ENCODE measurements around the gene KLHDC7A. TPM values are rescaled to one million over a fixed set of nuclear protein-coding genes. Genes with fewer than 3 reads are reported as not detected.
"Not testable (repeated sequence)": the region's sequence is repeated elsewhere in the genome, so short reads cannot be mapped to it uniquely, and the experiment has no call there.

The KLHDC7A gene
- 0.15 TPM in 1 of 2 replicates, not detected in the other for total RNA-seq

DNA sequence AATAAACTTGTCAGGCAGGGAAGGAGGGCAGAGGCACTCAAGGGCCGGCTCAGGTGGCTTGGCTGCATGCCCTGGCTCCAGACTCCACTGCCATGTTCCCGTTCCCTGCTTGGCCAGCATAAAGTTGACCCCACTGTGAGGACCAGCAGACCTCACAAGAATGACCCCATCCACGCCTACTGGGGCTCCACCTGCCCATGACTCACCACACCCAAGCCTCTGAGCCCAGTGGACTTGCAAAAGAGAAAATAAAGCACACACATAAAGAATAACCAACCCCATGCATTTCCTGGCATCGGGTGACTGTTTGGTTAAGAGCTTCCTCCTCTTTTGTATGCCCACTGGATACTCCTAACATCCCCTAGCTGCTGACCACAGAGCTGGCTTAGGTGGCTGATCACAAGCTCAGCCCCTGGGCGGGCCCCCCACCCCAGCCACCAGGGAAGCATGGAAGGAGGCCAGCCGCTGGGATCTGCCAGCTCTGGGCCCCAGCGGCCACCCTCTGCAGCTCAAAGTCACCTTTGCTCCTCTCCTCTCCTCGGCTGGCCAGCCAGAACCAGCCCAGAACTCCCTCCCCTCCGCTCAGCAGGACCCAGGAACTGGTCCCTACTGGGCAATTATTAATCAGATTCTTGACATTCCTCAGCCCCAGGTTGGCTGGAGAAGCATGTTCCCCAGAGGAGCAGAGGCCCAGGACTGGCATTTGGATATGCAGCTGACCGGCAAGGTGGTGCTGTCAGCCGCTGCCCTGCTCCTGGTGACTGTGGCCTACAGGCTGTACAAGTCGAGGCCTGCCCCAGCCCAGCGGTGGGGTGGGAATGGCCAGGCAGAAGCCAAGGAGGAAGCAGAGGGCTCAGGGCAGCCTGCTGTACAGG, at the start of gene KLHDC7A:
KLHDC7A (plus strand) TSS at position 616 of the 875 bp plus-strand sequence; CDS start at position 668, 52 bp downstream.
- no peak for DNase-seq (ENCODE audit: extremely low read depth, low read depth, low spot score)

DNA sequence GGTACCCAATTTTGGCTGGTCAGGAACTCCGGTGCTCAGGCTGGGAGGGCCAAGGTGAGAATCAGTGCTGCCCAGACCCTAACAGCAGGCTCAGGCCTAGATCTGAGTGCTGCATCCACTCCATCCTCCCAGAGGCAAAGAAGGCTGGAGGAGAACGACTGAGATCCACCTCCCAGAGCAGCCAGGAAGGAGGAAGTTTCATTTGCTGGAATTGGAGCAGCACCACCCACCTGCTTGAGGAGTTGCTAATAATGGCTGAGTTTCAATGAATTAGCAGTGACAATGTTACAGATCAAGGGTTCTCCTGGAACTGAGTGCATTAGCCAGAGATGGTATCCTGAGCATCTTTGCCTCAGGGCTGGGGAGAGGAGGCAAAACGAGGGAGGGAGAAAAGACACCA, 46.7 kb upstream of the KLHDC7A start:
- DNase-seq (ENCODE audit: extremely low read depth, low read depth, low spot score), result no peak

DNA sequence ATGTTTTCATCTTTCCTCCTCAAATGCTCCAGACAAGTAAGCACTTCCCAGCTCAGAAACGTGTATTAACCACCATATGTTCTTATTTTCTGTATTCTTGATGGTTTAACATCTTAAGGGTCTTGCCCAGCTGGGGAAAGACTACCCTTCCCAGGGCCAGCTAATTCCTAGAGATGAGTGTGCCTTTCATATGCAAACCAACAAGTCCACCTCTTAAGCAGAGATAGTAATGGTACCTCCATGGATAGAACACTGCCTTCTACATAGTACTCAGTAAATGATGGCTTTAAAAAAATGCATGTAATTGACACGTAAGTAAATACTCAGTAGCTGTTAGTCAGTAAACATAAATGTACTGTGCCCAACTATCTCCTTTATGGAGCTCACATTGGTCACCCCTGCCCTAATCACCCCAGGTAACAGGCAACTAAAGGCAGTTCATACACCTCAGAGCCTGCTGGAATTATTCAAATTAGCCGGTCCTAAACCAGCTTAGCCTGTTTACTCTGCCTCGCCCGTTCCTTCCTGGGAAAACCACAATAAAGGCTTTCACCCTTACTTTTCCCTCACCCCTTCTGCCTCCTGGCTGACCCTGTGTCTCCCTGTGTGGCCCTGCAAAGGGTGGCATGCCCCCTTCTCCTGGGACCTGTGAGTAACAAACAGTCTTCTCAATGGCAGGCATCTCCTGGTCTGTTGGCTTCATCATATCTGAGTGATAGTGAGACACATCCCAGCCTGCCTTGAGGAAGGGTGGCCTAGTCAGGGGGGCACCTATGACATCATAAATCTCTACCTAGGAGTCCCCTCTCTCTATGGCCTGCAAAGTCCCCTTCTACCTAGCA, 40.1 kb upstream of the KLHDC7A start:
- DNase-seq (ENCODE audit: extremely low read depth, low read depth, low spot score), result no peak

DNA sequence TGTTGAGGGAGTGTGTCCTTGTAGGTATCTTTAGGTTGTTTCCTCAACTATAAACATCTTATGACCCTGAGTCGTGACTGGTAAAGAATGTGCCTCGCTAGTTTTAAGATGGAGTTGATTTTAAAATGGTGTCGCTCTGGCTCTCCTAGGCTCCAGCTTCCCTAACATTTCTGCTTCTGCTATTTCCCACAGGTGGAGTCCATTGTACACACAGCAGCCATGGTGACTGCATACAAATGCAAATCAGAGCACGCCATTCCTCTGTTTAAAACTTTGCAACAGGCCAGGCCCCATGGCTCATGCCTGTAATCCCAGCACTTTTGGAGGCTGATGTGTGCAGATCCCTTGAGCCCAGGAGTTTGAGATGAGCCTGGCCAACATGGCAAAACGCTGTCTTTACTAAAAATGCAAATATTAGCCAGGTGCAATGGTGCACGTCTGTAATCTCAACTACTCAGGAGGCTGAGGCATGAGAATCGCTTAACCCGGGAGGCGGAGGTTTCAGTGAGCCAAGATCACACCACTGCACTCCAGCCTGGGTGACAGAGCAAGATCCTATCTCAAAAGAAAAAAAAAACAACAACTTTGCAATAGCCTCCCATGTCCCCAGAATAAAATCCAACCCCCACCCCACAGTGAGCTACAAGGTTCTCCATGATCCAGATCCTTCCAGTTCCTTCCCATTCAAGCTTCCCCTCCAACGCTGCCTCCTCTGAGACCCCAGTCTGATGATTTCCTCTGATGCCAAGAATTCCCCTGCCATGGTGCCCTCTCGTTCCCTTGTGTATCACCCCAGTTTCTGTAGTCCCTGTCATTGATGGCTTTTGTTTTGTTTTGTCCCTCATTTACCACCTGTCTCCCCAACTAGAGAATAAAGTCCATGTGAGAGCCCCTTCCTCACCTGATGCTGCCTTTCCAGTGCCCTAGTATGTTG, 36.9 kb upstream of the KLHDC7A start:
- DNase-seq (ENCODE audit: extremely low read depth, low read depth, low spot score), result no peak

DNA sequence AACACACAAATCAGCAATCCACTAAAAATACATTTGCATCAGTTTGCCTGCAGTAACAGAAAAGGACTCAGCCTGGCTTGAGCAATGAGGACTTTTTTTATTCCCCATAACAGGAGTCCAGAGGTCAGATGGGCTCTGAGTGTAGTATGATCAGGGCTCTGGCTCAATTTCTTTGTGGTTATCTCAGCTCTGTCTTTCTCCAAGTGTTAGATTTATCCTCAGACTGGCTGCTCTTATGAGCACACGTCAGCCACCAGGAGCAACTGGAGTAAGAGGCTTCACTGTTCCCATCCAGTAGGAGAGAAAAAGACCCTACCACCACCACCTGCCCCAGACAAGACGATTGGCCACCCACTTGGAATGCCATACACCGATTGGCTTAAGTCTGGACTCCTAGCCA, 36.2 kb upstream of the KLHDC7A start:
- no peak for DNase-seq (ENCODE audit: extremely low read depth, low read depth, low spot score)

DNA sequence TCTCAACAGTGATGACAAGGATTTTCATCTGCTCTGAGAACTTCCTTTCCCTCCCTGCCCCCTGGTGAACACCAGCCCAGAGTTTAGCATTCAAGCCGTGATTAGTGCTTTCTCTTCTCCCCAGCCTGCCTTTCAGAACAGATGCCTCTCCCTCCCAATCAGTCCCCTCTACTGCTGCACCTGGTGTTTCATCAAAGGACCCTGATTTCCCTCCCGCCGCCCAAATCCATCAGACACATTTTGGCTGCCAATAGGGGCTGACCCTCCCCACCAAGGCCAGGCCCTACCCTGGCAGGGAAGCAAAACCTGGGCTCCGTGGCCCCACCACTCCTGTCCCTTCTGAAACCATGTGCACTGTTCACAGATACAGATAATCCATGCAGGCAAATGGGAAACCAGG, 34.0 kb upstream of the KLHDC7A start:
- no peak for DNase-seq (ENCODE audit: extremely low read depth, low read depth, low spot score)

DNA sequence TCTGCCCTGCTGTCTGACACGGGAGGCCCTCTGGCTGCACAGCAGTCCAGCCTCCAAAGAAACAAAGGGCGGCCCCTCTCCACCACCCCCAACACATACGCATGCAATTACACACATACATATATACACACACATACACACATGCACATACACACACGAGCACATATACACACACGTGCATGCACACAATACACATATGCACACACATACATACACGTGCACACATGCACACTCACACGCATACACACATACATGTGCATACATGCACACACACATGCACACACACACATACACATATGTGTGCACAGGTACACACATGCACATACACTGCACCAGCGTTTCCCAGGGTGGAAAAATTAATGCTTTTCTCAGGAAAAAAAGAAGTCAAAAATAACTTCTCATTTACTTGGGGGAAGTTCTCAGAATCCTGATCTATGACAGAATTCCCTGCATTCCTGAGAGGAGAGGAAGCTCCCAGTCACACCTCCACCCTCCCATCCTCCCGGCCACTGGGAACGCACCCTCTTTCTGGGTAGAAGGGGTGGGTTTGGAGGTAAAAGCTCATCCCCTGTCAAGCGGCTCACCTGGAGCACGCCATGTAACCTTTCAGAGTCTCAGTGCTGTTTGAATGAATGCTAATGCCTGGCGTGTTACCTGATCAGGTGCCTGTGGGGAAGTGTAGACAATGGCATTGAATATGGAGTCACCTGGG, 33.1 kb upstream of the KLHDC7A start:
- DNase-seq (ENCODE audit: extremely low read depth, low read depth, low spot score), result no peak

DNA sequence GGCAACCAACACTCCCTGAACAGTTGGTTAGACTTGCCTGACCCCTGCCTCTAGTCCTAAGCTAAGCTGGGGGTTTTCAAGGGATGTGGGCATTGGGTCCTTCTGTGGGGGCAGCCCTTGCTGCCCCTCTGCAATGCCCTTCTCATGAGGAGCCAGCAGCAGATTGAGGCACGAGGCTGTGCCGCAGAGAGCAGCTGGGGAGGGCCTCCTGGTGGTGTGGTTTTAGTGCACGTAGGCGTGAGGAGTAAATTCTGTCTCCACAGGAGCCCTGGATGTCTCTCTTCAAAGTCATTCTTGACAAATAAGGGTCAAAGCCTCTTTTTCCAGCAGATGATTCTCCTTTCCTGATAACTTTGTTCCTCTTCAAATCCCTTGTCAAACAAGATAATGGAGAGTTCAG, 31.8 kb upstream of the KLHDC7A start:
- DNase-seq (ENCODE audit: extremely low read depth, low read depth, low spot score), result no peak

DNA sequence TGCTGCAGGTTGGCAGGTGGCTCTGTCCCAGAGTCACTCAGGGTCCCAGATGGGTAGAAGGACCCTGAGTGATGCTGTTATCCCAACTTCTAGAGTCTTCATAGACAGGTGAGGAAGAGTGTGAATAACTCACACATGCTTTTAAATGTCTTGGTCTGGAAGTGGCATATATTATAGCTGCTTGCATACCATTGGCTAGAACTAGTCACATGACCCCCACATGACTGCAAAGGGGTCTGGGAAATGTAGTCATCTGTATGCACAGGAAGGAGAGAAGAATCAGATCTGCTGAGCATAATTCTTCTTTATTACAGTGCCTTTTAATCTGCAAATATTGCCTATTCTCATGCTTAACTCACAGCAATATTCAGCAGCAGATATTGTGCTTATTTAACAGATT, 28.2 kb upstream of the KLHDC7A start:
- DNase-seq (ENCODE audit: extremely low read depth, low read depth, low spot score), result no peak

DNA sequence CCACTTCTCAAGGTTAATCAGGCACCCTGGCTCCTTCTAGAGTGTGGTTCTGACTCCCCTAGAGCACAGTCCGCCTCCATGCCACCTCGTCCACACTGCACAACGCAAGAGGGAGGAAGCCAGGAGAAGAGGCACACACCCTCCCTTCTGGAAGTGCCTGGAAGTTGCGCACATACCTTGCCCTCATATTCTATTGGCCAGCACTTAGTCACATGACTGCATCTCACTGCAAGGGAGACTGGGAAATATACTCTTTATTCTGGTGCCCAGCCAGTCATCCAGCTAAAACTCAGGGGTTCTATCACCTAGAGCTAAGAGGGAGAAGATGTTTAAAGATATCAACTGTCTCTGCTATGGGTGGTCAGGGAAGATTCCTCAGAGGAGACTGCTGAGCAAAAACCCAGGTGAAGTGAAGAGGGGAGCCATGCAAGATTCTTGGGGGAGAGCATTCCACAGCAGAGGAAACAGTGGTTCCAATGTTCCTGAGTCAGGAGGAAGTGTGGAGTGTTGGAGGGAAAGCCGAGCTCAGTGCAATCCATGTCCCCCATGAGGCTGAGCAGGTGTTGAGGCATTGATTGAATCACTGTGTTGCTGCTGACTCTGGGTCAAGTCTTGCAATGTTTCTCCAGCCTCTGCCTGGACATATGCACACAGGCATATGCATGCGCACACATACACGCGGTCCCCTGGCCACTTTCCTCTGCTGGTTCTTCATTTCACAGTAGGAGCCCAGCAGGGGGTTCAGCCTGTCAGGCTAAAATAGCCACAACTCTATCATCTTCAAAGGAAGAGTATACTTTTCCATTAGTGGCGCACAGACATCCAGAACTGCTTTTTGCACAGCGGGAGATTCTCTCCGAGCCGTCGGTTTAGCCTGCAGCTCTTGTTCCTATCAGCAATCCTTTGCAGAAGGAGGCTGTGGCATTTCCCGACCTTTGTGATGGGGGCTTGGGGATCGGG, 22.3 kb upstream of the KLHDC7A start:
- DNase-seq (ENCODE audit: extremely low read depth, low read depth, low spot score), result no peak

DNA sequence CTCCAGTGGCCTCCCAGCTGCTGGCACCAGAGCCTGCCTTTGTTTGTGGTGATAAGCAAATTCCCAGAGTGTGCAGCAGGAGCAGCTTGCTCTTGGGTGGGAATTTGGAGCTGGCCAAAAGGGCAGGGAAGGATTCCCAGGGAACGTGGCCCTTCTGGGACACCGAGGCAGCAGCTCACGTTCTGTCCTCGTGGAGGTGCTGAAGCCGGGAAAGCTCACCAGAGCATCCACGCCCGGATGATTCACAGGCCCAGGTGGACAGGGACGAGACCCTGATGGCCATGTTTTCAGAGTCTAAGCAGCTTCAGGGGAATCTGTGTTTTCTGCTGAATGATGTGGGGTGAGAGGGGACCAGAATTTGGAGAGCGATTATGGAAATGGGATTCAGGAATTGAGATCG, 19.1 kb upstream of the KLHDC7A start:
- DNase-seq (ENCODE audit: extremely low read depth, low read depth, low spot score), result no peak

DNA sequence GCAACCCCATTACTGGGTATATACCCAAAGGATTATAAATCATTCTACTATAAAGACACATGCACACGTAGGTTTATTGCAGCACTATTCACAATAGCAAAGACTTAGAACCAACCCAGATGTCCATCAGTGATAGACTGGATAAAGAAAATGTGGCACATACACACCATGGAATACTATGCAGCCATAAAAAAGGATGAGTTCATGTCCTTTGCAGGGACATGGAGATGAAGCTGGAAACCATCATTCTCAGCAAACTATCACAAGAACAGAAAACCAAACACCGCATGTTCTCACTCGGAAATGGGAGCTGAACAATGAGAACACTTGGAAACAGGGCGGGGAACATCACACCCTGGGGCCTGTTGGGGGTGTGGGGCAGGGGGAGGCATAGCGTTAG, 18.2 kb upstream of the KLHDC7A start:
- DNase-seq (ENCODE audit: extremely low read depth, low read depth, low spot score), result not testable (repeated sequence)

DNA sequence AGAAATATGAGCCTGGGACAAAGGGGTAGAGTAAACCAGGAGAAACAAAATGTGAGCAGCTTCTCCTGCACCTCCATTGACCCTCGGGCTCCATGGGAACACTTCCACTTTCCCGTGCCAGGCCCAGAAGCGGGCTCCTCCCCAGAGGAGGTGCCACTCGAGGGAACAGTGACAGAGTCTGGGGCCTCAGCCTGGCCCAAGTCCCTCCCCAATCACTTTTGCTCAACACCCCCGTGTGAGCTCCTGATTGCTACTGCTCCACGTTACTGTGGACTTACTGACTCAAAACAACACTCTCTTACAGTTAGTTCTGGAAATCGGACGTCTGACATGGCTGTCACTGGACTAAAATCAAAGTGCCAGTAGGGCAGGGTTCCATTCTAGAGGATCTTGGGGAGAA, 17.7 kb upstream of the KLHDC7A start:
- DNase-seq (ENCODE audit: extremely low read depth, low read depth, low spot score), result no peak

DNA sequence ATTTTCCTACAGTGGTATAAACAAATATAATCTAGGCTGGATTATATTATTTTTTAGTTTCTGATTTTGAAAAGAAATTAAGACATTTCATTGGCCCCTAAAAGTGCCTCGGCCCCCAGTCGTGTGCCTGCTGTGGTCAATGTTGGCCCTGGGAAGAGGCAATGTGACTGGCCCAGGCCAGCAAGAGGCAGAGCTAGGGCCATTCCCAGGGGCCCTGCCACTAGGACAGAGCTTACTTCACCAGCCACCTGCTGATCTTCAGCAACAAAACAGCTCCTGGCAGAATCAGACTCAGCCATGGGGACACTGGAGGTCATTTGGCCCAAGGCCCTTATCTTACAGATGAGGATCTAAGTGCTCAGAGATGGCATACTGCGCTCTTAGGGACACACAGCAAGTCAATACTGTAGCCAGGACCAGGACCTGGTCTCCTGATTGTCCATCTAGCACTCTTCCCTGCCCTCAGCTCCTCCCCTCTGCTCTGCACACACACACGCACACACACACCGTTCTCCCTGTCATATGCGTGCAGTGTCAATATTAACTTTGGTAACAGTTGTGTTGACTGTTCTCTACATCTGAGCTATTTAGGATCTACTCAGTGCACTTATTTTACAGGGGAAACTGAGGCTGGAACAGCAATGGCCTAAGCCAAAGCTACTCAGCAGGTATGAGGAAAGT, 16.6 kb upstream of the KLHDC7A start:
- no peak for DNase-seq (ENCODE audit: extremely low read depth, low read depth, low spot score)

DNA sequence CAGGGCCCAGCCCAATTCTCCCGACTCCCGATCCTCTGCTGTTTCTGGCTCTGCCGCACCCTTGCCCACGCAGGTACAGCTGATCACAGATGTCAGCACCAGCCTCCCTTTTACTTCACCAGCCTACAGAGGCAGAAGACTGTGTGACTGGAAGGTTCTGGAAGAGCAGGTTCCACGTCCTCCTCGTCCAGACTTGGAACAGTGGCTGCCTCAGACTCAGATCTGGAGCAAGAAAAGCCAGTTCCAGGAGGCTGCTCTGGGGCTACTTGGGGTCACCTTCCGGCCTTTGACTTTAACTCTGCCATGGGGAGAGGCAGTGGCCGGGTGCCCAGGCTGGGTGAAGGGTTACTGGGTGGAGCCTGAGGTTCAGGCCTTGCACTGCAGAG, 16.1 kb upstream of the KLHDC7A start:
- no peak for DNase-seq (ENCODE audit: extremely low read depth, low read depth, low spot score)

DNA sequence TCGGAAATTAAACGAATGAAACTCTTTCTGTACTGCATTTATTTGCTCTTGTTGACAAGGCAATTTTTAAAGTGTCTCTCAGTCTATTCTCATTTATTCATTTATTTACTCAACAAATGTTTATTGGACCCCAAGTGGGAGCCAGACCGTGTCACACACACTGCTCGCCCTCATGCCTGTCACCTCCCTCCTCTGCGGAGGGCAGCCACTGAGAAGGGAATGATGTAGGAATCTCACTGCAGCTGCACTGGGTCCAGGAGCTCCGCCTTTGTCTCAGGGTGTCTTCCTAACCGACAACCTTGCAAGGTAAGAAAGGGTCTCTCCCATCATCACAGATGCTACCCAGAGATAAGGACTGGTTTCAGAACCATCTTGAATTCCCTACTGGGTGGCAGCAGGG, 14.1 kb upstream of the KLHDC7A start:
- DNase-seq (ENCODE audit: extremely low read depth, low read depth, low spot score), result no peak

DNA sequence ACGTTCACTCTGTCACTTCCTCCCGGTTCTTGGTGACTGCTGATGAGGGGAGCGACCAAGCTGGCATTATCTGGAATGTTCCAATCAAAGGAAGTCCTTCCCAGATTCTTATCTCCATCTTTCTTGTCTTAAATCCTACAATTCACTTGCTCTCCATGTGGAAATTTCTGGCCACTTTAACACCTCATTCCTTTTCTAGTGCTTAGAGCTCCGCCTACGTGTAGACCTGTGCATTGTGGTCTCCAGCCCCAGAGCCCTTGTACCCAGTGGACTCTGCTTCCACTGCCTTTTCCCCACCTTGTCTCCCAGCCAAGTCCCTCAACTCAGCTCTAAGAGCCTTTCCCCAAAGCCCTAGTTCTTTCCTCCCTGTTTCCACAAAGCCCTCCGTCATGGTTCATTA, 12.2 kb upstream of the KLHDC7A start:
- DNase-seq (ENCODE audit: extremely low read depth, low read depth, low spot score), result no peak

DNA sequence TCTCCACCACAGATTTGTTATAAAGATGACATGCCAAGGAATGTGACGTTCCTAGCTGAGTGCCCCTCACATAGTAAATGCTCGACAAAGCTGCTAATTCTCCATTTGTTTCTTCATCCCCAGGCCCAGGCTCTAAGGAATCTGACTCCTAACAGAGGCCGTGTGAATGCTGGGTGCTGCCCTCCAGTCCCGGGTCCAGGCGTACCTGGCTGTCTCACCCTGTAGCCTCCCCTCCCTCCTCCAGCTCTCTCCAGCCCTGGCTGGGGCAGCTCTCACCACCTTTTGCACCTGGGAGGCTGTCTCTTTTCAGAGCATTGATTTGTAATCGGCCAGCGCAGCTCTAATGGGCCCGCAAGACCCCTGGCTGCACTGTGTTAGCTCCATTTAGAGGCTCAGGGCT, 11.2 kb upstream of the KLHDC7A start:
- no peak for DNase-seq (ENCODE audit: extremely low read depth, low read depth, low spot score)

Measured in glomerular endothelial cell (primary cell).